ENCODE data around the gene AIF1.

Gene AIF1

GRCh38 chr6:31621320-31621939, 6.4 kb downstream of the AIF1 start:
- no peak for DNase-seq

GRCh38 chr6:31621991-31622390, 7.0 kb downstream of the AIF1 start:
- DNase-seq, result no peak

GRCh38 chr6:31622684-31623091, 7.7 kb downstream of the AIF1 start:
- DNase-seq, result no peak

GRCh38 chr6:31624070-31624469, 9.0 kb downstream of the AIF1 start:
- DNase-seq, result no peak

- DNase-seq, result no peak
These were observed 11.9 kb downstream of the AIF1 start for GRCh38 chr6:31626952-31627351.

GRCh38 chr6:31627690-31628287, 12.8 kb downstream of the AIF1 start:
- DNase-seq, result no peak

- DNase-seq, result no peak
These were observed 14.0 kb downstream of the AIF1 start for GRCh38 chr6:31629014-31629413.

GRCh38 chr6:31630177-31630934, 15.3 kb downstream of the AIF1 start:
- no peak for DNase-seq

- DNase-seq, result no peak
These were observed 16.2 kb downstream of the AIF1 start for GRCh38 chr6:31631209-31631608.

GRCh38 chr6:31631681-31632278, 16.7 kb downstream of the AIF1 start:
- DNase-seq, result no peak

GRCh38 chr6:31632279-31632946, 17.4 kb downstream of the AIF1 start:
- DNase-seq, result no peak

GRCh38 chr6:31633447-31633846, 18.4 kb downstream of the AIF1 start:
- DNase-seq, result no peak

- no peak for DNase-seq
These were observed 19.1 kb downstream of the AIF1 start for GRCh38 chr6:31634131-31634530.

- no peak for DNase-seq
These were observed 20.0 kb downstream of the AIF1 start for GRCh38 chr6:31634969-31635575.

- no peak for DNase-seq
These were observed 21.9 kb downstream of the AIF1 start for GRCh38 chr6:31636698-31637596.

GRCh38 chr6:31639043-31639442, 24.0 kb downstream of the AIF1 start:
- no peak for DNase-seq

GRCh38 chr6:31639449-31639861, 24.4 kb downstream of the AIF1 start:
- no peak for DNase-seq

- no peak for DNase-seq
These were observed 25.6 kb downstream of the AIF1 start for GRCh38 chr6:31640612-31641011.

GRCh38 chr6:31641370-31641769, 26.3 kb downstream of the AIF1 start:
- DNase-seq, result no peak

- DNase-seq, result no peak
These were observed 27.9 kb downstream of the AIF1 start for GRCh38 chr6:31642798-31643570.

Measured in NCI-H748 treated with DMSO at 0.1 percent for 48 hours (cell line).